ENCODE results near the gene TEX2.
"Not testable (repeated sequence)": the region's sequence is repeated elsewhere in the genome, so short reads cannot be mapped to it uniquely, and the experiment has no call there.

TEX2 gene

DNA sequence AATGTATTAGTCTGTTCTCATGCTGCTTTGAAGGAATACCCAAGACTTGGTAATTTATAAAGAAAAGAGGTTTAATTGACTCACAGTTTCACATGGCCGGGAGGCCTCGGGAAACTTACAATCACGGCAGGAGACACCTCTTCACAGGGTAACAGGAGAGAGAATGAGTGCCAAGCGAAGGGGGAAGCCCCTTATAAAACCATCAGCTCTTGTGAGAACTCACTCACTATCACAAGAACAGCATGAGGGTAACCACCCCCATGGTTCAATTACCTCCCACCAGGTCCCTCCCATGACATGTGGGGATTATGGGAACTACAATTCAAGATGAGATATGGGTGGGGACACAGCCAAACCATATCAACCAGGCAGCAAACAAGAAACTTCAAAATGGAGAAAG is 24.6 kb downstream of the TEX2 start:
- not testable (repeated sequence) for DNase-seq

DNA sequence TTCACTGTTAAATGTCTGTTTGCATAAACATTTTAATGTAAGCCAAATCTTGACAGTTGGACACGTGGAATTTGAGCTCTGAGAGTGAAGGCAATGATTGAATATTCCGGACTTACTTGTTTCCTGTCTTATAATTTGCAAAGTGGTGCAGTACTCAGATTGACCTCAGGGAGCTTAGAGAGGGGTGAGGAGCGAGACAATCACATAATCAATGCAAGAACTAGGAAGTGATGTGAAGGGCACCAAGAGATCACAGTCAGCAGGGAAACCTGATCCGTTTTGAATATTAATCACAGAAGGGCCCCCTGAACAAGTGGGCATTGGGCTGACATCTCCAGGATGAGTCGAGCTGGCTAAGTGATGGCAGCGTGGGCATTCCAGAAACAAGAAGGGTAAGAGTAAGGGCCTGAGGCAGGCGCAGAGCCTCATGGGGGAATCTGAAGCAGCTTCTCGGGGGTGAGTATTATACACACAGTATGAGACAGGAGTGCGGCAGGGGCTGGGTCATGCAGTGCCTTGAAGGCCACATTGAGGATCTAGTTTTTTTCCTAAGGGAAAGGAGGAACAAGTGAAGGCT is 26.1 kb downstream of the TEX2 start:
- no peak for DNase-seq

DNA sequence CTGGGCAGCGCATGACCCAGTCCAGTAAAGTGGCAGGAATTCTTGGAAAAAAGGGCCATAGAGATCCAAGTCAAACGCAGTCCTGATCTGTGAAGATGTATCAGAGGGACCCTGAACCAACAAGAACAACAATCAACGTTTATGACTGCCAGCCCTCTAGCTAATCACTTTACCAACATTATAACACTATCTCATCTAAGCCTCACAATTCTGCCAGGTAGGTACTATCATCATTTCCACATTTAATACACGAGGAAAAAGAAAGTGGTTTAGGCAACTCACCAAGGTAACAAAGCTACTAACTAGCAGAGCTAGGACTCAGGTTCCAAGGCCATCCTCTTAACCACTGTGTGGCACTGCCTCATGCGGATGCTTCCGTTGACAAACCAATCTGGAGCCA is 28.1 kb downstream of the TEX2 start:
- DNase-seq = no peak

- DNase-seq = no peak
Observed at GRCh38 chr17:64232466-64233262, 30.4 kb downstream of the TEX2 start.

DNA sequence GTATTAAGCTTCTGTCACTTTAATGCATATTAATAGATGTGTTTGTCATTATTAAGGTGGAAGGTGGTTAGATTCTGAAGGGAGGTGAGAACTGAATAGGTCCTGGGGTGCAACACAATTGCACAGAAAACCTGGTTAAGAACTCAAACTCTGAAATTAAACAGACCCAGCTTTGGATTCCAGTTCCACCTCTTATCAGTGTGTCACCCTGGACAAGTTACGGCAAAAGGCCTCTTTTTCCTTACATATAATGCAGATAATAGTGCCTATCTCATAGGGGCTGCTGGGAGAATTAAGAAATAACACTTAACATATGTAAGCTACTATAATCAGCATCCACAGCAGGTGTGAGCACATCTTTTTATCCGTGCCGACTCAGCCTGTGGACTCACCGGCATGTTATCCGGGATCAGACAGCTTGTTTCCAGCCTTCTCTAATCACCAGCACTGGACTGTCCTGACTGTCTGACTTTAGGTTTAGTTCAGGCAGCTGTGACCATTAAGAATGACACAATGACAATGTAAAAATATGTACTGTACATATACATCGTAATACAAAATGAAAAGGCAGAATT is 31.4 kb downstream of the TEX2 start:
- no peak for DNase-seq

GRCh38 chr17:64230791-64231408 is 32.2 kb downstream of the TEX2 start:
- DNase-seq = no peak

GRCh38 chr17:64229815-64230728 is 33.0 kb downstream of the TEX2 start:
- DNase-seq = no peak

GRCh38 chr17:64226132-64226531 is 36.9 kb downstream of the TEX2 start:
- no peak for DNase-seq

DNA sequence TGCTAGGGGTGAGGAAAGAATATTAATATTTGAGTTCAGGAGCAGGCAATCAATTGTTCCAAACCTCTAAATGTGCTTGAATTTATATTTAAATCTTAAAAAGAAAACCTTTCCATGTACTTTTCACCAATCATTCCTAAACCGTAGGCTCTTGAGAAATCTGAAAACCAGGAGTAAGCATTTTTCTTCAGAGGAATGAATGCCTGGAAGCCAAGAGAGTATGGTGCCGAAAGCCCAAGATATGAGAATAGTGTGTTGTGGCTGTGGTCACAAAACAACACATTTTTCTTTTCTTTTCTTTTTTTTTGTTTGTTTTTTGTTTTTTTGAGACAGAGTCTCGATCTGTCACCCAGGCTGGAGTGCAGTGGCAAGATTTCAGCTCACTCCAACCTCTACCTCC is 37.6 kb downstream of the TEX2 start:
- DNase-seq = no peak

- DNase-seq = no peak
Observed at GRCh38 chr17:64223931-64224629, 39.0 kb downstream of the TEX2 start.

GRCh38 chr17:64223283-64223682 is 39.8 kb downstream of the TEX2 start:
- no peak for DNase-seq

DNA sequence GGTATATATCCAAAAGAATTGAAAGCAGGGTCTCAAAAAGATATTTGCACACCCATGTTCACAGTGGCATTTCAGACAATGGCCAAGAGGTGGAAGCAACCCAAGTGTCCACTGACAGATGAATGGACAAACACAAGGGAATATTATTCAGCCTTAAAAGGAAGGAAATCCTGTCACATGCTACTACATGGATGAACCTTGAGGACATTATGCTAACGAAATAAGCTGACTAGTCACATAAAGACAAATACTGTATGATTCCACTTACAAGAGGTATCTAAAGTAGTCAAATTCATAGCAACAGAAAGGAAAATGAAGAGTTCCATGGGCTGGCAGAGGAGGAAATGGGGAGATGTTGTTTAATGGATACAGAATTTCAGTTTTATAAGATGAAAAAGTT is 41.4 kb downstream of the TEX2 start:
- DNase-seq = no peak

DNA sequence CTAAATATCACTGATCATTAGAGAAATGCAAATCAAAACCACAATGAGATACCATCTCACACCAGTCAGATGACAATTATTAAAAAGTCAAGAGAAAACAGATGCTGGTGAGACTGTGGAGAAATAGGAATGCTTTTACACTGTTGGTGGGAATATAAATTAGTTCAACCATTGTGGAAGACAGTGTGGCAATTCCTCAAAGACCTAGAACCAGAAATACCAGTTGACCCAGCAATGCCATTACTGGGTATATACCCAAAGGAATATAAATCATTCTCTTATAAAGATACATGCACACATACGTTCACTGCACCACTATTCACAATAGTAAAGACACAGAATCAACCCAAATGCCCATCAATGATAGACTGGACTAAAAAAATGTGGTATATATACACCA is 42.5 kb downstream of the TEX2 start:
- DNase-seq = not testable (repeated sequence)

- DNase-seq = no peak
Observed at GRCh38 chr17:64219571-64219970, 43.5 kb downstream of the TEX2 start.

- DNase-seq = no peak
Observed at GRCh38 chr17:64218066-64218465, 45.0 kb downstream of the TEX2 start.

DNA sequence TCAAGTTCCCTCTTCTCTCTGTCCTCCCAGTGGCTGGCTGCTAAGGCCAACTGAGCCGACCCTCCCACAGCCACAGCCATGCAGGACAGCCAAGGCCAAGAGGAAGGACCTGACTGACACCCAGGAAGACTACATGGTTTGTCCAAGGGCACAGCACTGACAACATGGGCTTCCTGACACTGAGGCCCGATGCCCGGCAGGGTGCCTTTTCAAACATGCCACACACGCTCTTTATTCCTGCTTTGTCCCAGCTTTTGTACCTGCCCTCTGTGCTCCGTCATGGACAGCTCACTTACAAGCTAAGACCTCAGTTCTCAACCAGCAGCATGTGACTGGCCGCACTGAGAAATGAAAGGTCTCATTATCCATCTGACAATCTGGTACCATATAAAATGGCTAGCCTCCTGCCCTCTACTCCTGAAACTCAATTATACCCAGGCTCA is 45.8 kb downstream of the TEX2 start:
- no peak for DNase-seq

GRCh38 chr17:64216338-64217248 is 46.5 kb downstream of the TEX2 start:
- DNase-seq = no peak

GRCh38 chr17:64216000-64216337 is 47.1 kb downstream of the TEX2 start:
- no peak for DNase-seq

- DNase-seq = no peak
Observed at GRCh38 chr17:64214950-64215349, 48.1 kb downstream of the TEX2 start.

DNA sequence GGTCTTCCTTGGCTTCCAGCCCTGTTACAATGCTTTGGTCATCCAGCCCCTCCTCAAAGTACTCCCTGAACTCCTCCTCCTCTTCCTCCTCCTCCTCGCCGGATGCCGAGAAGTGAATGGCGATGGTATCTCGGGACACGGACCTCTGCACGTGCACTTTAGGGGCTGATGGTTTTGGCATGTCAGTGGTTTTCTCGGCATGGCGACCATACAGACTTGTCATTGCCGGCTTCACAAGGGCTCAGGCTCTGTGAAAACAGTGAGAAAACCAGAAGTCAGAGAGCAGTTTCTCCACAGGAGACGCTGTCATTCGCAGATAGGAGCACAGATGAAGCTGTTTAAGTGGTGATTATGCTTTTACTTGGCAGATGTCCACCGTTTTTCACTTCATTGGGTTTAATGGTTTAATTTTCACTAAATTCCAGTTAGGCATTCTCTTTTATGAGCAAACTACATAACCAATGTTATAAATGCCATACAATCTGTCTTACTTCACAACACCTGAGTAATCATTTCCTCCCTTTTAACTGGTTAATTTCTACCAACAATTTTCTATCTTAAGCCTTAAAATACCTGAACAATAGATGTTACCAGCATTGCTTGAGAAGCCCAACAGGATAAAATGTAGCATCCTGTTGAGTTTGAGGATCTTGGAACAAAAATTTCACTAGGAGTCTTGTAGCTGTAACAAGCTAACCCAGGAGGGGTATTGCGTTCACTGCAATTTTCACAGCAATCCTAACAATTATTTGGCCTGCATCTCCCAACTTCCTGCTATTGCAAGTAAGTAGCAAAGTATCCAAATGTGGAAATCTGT is 48.9 kb downstream of the TEX2 start:
- DNase-seq = no peak

All from NK-92 treated with Interleukin-12 subunit alpha and Interleukin-12 subunit beta, amount 100 ng/mL, for 24 hours (cell line).